Measurements from ENCODE around the gene CCNJL. TPM values are rescaled to one million over a fixed set of nuclear protein-coding genes. Genes with fewer than 3 reads are reported as not detected.

Gene CCNJL
- total and polyA plus RNA-seq, 2 experiments from 2014 or later: 28.4 to 29.2 TPM

- no peak overlapping the region for H3K4me2 ChIP-seq
- Mint-ChIP-seq H3K27ac (no peak overlapping the region), H3K36me3 (ENCODE audit: low read depth) (no peaks in the 10 kb centered on the region), H3K4me3 (no peak overlapping the region), H3K4me1 (peaks cover 6% of the 10 kb centered on the region; the same call in 2 of the 3 replicates), H3K27me3 (ENCODE audit: insufficient read depth, low read depth, poor library complexity) (peaks cover 16% of the 10 kb centered on the region), H3K9me3 (no peaks in the 10 kb centered on the region)
- no peaks in the 10 kb centered on the region for H3K79me2 ChIP-seq (replicated peaks; ENCODE audit: insufficient read depth)
- no peak for TF ChIP-seq REST (IDR thresholded peaks at IDR 0.05; ENCODE audit: unreplicated experiment)
- TF ChIP-seq ZNF462 (CRISPR knock-in tag; IDR thresholded peaks at IDR 0.05): no peak
- no peak for TF ChIP-seq EZH2 (IDR thresholded peaks at IDR 0.05; ENCODE audit: low read depth, unreplicated experiment)
- no peak for TF ChIP-seq ZNF114 (CRISPR knock-in tag; IDR thresholded peaks at IDR 0.05)
- no peak for TF ChIP-seq EZH2phosphoT487 (IDR thresholded peaks at IDR 0.05; ENCODE audit: unreplicated experiment)
- TF ChIP-seq CTCF (conservative IDR thresholded peaks at IDR 0.05; ENCODE audit: low read depth in 2 of 2): no peak
- TF ChIP-seq POLR2AphosphoS5 (IDR thresholded peaks at IDR 0.05; ENCODE audit: low read depth): no peak
- no peak for TF ChIP-seq STAT1 (IDR thresholded peaks at IDR 0.05; ENCODE audit: unreplicated experiment)
- TF ChIP-seq CREB1 (CRISPR knock-in tag; IDR thresholded peaks at IDR 0.05; ENCODE audit: low read depth): no peak
- TF ChIP-seq ETS1 (IDR thresholded peaks at IDR 0.05): no peak
- TF ChIP-seq ZNF331 (CRISPR knock-in tag; IDR thresholded peaks at IDR 0.05; ENCODE audit: low read depth): no peak
- no peak for TF ChIP-seq NANOG (IDR thresholded peaks at IDR 0.05; ENCODE audit: borderline replicate concordance)
- TF ChIP-seq JUNB (IDR thresholded peaks at IDR 0.05; ENCODE audit: unreplicated experiment): no peak
- no peak overlapping the region for H3K4me3 ChIP-seq
- H3K36me3 ChIP-seq (ENCODE audit: insufficient read depth): no peaks in the 10 kb centered on the region
- H3K27ac ChIP-seq (ENCODE audit: low read depth): no peak overlapping the region
- H4K20me1 ChIP-seq (replicated peaks; ENCODE audit: insufficient read depth): no peaks in the 10 kb centered on the region
- H3K4me1 ChIP-seq (ENCODE audit: insufficient read depth): peaks cover 10% of the 10 kb centered on the region
- H3K9me2 ChIP-seq (ENCODE audit: insufficient read depth): no peaks in the 10 kb centered on the region
- H3K27me3 ChIP-seq (ENCODE audit: insufficient read depth): no peaks in the 10 kb centered on the region
- H3F3A ChIP-seq (replicated peaks; ENCODE audit: low read depth): no peaks in the 10 kb centered on the region
- DNase-seq (ENCODE audit: low spot score): no peak
- ATAC-seq: no peak
- H2AFZ ChIP-seq: no peak overlapping the region
These were observed 85.4 kb downstream of the CCNJL start for GRCh38 chr5:160227012-160227411.
